HL-60 (cell line): Measurements from ENCODE around the gene LIN7A.

Experiments
- DNase-seq, 2 experiments: peaks; one replicate each; pipeline ENCODE4 v3.0.0-alpha.2; 2010 to 2020; ENCODE audit warnings: low read depth in 1 of 2, low spot score in 1 of 2
- H3K27ac ChIP-seq: fragments of 250-450 bp; sonication (Bioruptor Pico); replicated peaks from 2 replicates; pipeline ENCODE4 v1.5.1; 2020; ENCODE audit warnings: mild to moderate bottlenecking, moderate library complexity
- H3K27me3 ChIP-seq: fragments of 250-450 bp; sonication (Bioruptor Pico); 2 replicates; pipeline ENCODE4 v1.5.1; 2021; ENCODE audit warnings: mild to moderate bottlenecking, moderate library complexity; ENCODE audit not compliant: insufficient read depth, poor library complexity, severe bottlenecking
- H3K4me3 ChIP-seq: replicated peaks from 2 replicates; pipeline ENCODE4 v1.5.1; 2011; ENCODE audit warnings: mild to moderate bottlenecking, control low read depth, low read length; ENCODE audit not compliant: insufficient read depth
- CTCF ChIP-seq: IDR thresholded peaks from one replicate; pipeline ENCODE4 v1.5.1; 2011; ENCODE audit warnings: low read length, control low read depth, inconsistent platforms; ENCODE audit not compliant: insufficient read depth
- GABPA ChIP-seq: IDR thresholded peaks from 2 replicates; pipeline ENCODE4 v1.6.1; 2012; ENCODE audit warnings: low read depth
- POLR2AphosphoS5 ChIP-seq: IDR thresholded peaks from 2 replicates; pipeline ENCODE4 v1.6.1; 2012; ENCODE audit warnings: low read depth
- SPI1 ChIP-seq: IDR thresholded peaks from 2 replicates; pipeline ENCODE4 v1.6.1; 2012; ENCODE audit warnings: low read depth, mild to moderate bottlenecking, borderline replicate concordance
- TF ChIP-seq, protein P1 (sequence below): IDR thresholded peaks from 2 replicates; pipeline ENCODE4 v1.6.1; 2012; ENCODE audit warnings: low read depth; ENCODE audit not compliant: insufficient replicate concordance

The LIN7A gene

DNA sequence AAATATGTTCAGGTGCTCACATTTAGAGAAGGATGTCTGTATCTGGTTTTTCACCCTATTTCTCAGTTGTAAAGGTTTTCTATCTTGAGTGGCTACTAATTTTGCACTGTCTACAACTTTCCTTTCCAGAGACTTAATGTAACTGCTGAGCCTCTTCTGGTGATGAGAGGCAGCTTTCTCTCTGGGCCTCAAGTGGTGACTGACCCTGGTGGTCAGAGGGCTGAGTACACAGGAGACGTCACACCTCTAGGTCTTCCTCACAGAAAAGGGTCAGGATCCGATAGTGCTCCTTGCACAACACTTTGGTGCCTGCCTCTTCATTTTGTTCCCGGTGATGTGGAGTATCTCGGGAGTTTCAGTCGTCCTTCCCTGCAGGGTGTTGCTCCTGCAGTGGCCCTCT lies 76.8 kb downstream of the LIN7A start:
- no peak overlapping the region for H3K4me3 ChIP-seq
- no peaks in the 10 kb centered on the region for H3K27me3 ChIP-seq
- no peak for DNase-seq
- no peak for TF ChIP-seq GABPA
- no peak for TF ChIP-seq POLR2AphosphoS5
- no peak for TF ChIP-seq CTCF
- TF ChIP-seq, protein P1, sequence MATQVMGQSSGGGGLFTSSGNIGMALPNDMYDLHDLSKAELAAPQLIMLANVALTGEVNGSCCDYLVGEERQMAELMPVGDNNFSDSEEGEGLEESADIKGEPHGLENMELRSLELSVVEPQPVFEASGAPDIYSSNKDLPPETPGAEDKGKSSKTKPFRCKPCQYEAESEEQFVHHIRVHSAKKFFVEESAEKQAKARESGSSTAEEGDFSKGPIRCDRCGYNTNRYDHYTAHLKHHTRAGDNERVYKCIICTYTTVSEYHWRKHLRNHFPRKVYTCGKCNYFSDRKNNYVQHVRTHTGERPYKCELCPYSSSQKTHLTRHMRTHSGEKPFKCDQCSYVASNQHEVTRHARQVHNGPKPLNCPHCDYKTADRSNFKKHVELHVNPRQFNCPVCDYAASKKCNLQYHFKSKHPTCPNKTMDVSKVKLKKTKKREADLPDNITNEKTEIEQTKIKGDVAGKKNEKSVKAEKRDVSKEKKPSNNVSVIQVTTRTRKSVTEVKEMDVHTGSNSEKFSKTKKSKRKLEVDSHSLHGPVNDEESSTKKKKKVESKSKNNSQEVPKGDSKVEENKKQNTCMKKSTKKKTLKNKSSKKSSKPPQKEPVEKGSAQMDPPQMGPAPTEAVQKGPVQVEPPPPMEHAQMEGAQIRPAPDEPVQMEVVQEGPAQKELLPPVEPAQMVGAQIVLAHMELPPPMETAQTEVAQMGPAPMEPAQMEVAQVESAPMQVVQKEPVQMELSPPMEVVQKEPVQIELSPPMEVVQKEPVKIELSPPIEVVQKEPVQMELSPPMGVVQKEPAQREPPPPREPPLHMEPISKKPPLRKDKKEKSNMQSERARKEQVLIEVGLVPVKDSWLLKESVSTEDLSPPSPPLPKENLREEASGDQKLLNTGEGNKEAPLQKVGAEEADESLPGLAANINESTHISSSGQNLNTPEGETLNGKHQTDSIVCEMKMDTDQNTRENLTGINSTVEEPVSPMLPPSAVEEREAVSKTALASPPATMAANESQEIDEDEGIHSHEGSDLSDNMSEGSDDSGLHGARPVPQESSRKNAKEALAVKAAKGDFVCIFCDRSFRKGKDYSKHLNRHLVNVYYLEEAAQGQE: no peak
- TF ChIP-seq SPI1: no peak
- H3K27ac ChIP-seq: no peak overlapping the region

DNA sequence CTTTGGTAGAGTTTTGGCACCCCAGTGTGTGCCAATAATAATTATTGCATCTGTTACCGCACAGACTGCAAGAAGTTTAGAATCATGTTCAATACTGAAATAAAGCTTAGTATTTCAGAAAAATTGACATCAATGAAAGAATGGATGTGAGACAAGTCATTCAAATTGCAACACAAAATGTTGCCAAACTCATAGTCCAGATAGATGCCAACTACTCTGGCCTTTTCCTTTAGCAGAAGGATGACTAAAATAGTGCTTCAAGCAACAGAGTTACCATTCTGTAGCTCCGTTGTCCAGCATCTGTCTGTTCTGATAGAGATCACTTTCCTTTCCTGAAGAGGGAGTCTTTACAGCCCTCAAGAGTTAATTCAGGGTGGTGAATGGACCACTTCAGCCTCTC lies 77.5 kb downstream of the LIN7A start:
- no peak overlapping the region for H3K4me3 ChIP-seq
- no peak for TF ChIP-seq CTCF
- TF ChIP-seq, protein P1: no peak
- no peak for TF ChIP-seq POLR2AphosphoS5
- no peak for TF ChIP-seq GABPA
- no peak for TF ChIP-seq SPI1
- H3K27ac ChIP-seq: no peak overlapping the region
- no peaks in the 10 kb centered on the region for H3K27me3 ChIP-seq
- no peak for DNase-seq

GRCh38 chr12:80858356-80858755 lies 79.4 kb downstream of the LIN7A start:
- Histone ChIP-seq H3K4me3 (no peak overlapping the region), H3K27me3 (no peaks in the 10 kb centered on the region), H3K27ac (no peak overlapping the region)
- no peak for DNase-seq
- TF ChIP-seq CTCF: no peak
- TF ChIP-seq, protein P1: no peak
- TF ChIP-seq GABPA: no peak
- TF ChIP-seq POLR2AphosphoS5: no peak
- no peak for TF ChIP-seq SPI1
